CD8-positive, alpha-beta memory T cell (primary cell): Measurements from ENCODE around the gene NCKAP5. TPM values are rescaled to one million over a fixed set of nuclear protein-coding genes. Genes with fewer than 3 reads are reported as not detected.
"Not testable (repeated sequence)": the region's sequence is repeated elsewhere in the genome, so short reads cannot be mapped to it uniquely, and the experiment has no call there.

Source experiments
- CTCF ChIA-PET: fragments of 350-600 bp; sonication (Branson Sonifier 250); formaldehyde crosslinking; loops from one replicate; lab custom pipeline; 2021; ENCODE audit warnings: antibody characterized with exemption; lab: Charles Lee
- POLR2A ChIA-PET: fragments of 350-600 bp; sonication (Branson Sonifier 250); formaldehyde crosslinking; loops from one replicate; lab custom pipeline; 2021; ENCODE audit warnings: antibody characterized with exemption; lab: Charles Lee
- DNase-seq, 5 donors: peaks; one replicate each; pipeline versions ENCODE4 v3.0.0 to v3.0.0-alpha.2; 2020 to 2022; ENCODE audit warnings: mixed read lengths in 1 of 5
- H3K27ac ChIP-seq: one replicate; pipeline ENCODE4 v1.7.0; 2013; ENCODE audit warnings: low read depth, mild to moderate bottlenecking, low read length, moderate library complexity
- H3K27me3 ChIP-seq: 2 replicates; pipeline ENCODE4 v1.7.0; 2013; ENCODE audit warnings: low read length, mild to moderate bottlenecking; ENCODE audit not compliant: insufficient read depth, poor library complexity, severe bottlenecking
- H3K36me3 ChIP-seq: 2 replicates; pipeline ENCODE4 v1.7.0; 2013; ENCODE audit warnings: mild to moderate bottlenecking, low read length, moderate library complexity; ENCODE audit not compliant: insufficient read depth
- H3K4me1 ChIP-seq: 2 replicates; pipeline ENCODE4 v1.7.0; 2013; ENCODE audit warnings: mild to moderate bottlenecking, low read length, moderate library complexity; ENCODE audit not compliant: insufficient read depth
- H3K4me3 ChIP-seq: 2 replicates; pipeline ENCODE4 v1.7.0; 2013; ENCODE audit warnings: mild to moderate bottlenecking, low read length
- H3K9me3 ChIP-seq: 2 replicates; pipeline ENCODE4 v1.7.0; 2013; ENCODE audit warnings: mild to moderate bottlenecking, low read length
- H3K27ac Mint-ChIP-seq, 8 donors: one replicate each; pipeline ENCODE4 v1.8.0; 2020 to 2021; ENCODE audit warnings: mixed read lengths in 8 of 8, mild to moderate bottlenecking in 6 of 8, inconsistent platforms in 3 of 8, moderate library complexity in 3 of 8
- H3K27me3 Mint-ChIP-seq, 2 donors: one replicate each; pipeline ENCODE4 v1.8.0; 2020 to 2021; ENCODE audit warnings: mixed read lengths in 2 of 2, mild to moderate bottlenecking in 1 of 2, moderate library complexity in 1 of 2
- H3K36me3 Mint-ChIP-seq, 3 donors: one replicate each; pipeline ENCODE4 v1.8.0; 2020 to 2021; ENCODE audit warnings: mixed read lengths in 3 of 3, inconsistent platforms in 1 of 3, mild to moderate bottlenecking in 1 of 3
- H3K4me1 Mint-ChIP-seq, 3 donors: one replicate each; pipeline ENCODE4 v1.8.0; 2020 to 2021; ENCODE audit warnings: mixed read lengths in 3 of 3, inconsistent platforms in 1 of 3, mild to moderate bottlenecking in 1 of 3
- H3K4me3 Mint-ChIP-seq, 7 donors: one replicate each; pipeline ENCODE4 v1.8.0; 2020 to 2021; ENCODE audit warnings: mixed read lengths in 7 of 7, mild to moderate bottlenecking in 6 of 7, moderate library complexity in 4 of 7, inconsistent platforms in 2 of 7
- H3K9me3 Mint-ChIP-seq, 5 donors: one replicate each; pipeline ENCODE4 v1.8.0; 2020 to 2022; ENCODE audit warnings: mixed read lengths in 5 of 5, mild to moderate bottlenecking in 3 of 5, moderate library complexity in 2 of 5, inconsistent platforms in 1 of 5
- polyA plus RNA-seq: library from polyadenylated mRNA; unstranded; fragments of 300-500 nt; fragmentation: Illumina TruSeq; gene quantifications from one replicate; pipeline ENCODE4 v1.2.3, GENCODE V29; 2021
- total RNA-seq, 2 experiments: library from RNA; stranded (reverse); gene quantifications; one replicate each; pipeline ENCODE4 v1.2.3, GENCODE V29; 2021

The NCKAP5 gene
- total and polyA plus RNA-seq, 3 experiments from 2014 or later = not detected

GRCh38 chr2:133476286-133476685 is 92.0 kb downstream of the NCKAP5 start:
- Histone ChIP-seq H3K4me1 (no peaks in the 10 kb centered on the region), H3K27ac (no peak overlapping the region), H3K36me3 (no peaks in the 10 kb centered on the region), H3K4me3 (no peak overlapping the region), H3K9me3 (no peaks in the 10 kb centered on the region), H3K27me3 (no peaks in the 10 kb centered on the region)
- H3K27ac Mint-ChIP-seq = no peak overlapping the region
- H3K36me3 Mint-ChIP-seq = no peaks in the 10 kb centered on the region
- no peaks in the 10 kb centered on the region for H3K27me3 Mint-ChIP-seq
- H3K4me1 Mint-ChIP-seq = no peaks in the 10 kb centered on the region
- H3K4me3 Mint-ChIP-seq = no peak overlapping the region
- CTCF ChIA-PET = no interaction called here
- POLR2A ChIA-PET = no interaction called here
- DNase-seq = no peak
- H3K9me3 Mint-ChIP-seq = peaks cover 0 to 3% (median 2%) of the 10 kb centered on the region in 5 donors

DNA sequence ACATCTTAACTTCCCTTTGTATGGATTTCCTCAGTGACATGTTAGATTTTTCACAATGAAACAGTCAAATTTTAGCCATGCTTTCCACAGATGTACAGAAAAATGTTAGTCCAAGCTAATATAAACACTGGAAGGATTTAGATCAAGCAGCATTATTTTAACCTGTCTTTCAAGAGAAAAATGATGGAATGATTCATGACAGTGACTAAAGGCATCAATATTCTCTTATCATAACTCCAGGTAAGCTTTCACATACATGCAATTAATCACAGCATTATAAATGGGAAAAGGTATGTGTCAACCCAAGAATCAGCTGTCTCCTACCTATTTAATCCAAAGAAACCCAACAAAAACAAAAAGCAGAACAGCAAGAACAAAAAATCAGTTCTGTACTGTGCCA is 92.7 kb downstream of the NCKAP5 start:
- no peaks in the 10 kb centered on the region for H3K4me1 ChIP-seq
- no peak overlapping the region for H3K4me3 Mint-ChIP-seq
- no peak overlapping the region for H3K27ac ChIP-seq
- H3K36me3 ChIP-seq = no peaks in the 10 kb centered on the region
- ChIA-PET CTCF (no interaction called here), POLR2A (no interaction called here)
- no peak for DNase-seq
- H3K27me3 Mint-ChIP-seq = peaks cover 0 to 1% of the 10 kb centered on the region in 2 donors
- H3K9me3 ChIP-seq = no peaks in the 10 kb centered on the region
- H3K27ac Mint-ChIP-seq = no peak overlapping the region
- H3K4me3 ChIP-seq = no peak overlapping the region
- no peaks in the 10 kb centered on the region for H3K27me3 ChIP-seq
- peaks cover 0 to 6% (median 2%) of the 10 kb centered on the region in 5 donors for H3K9me3 Mint-ChIP-seq
- no peaks in the 10 kb centered on the region for H3K4me1 Mint-ChIP-seq
- H3K36me3 Mint-ChIP-seq = no peaks in the 10 kb centered on the region

GRCh38 chr2:133470446-133470845 is 97.8 kb downstream of the NCKAP5 start:
- H3K4me1 Mint-ChIP-seq, H3K36me3 Mint-ChIP-seq, POLR2A ChIA-PET, H3K9me3 ChIP-seq, DNase-seq, H3K36me3 ChIP-seq, H3K4me3 Mint-ChIP-seq, H3K27ac Mint-ChIP-seq, H3K27ac ChIP-seq, H3K4me3 ChIP-seq, H3K27me3 ChIP-seq, H3K4me1 ChIP-seq, H3K9me3 Mint-ChIP-seq, H3K27me3 Mint-ChIP-seq, CTCF ChIA-PET: not testable (repeated sequence)

DNA sequence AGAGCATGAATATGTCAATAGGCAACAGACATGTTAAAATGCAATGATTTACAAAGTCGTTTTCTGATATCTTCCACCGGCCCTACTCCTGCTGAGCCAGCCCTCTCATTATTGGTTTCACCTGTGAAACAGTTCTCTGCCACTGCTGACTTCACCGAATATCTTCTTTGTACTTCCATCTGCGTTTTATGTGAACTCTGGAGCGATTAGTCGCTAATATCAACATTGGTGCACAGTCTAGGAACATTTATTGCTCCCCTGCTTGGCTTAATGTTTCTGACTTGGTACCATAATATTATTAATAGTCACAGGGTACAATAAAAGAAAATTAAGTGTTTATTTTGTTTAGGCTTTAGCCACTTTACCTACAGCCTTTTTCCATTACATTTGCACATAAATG is 105.5 kb downstream of the NCKAP5 start:
- H3K9me3 Mint-ChIP-seq = peaks cover 0 to 7% (median 2%) of the 10 kb centered on the region in 5 donors
- no peaks in the 10 kb centered on the region for H3K4me1 Mint-ChIP-seq
- H3K36me3 ChIP-seq = no peaks in the 10 kb centered on the region
- no peak for DNase-seq
- H3K27me3 ChIP-seq = no peaks in the 10 kb centered on the region
- CTCF ChIA-PET = no interaction called here
- no peak overlapping the region for H3K27ac Mint-ChIP-seq
- no peaks in the 10 kb centered on the region for H3K27me3 Mint-ChIP-seq
- no peak overlapping the region for H3K4me3 ChIP-seq
- H3K27ac ChIP-seq = no peak overlapping the region
- no peak overlapping the region for H3K4me3 Mint-ChIP-seq
- H3K4me1 ChIP-seq = no peaks in the 10 kb centered on the region
- H3K36me3 Mint-ChIP-seq = no peaks in the 10 kb centered on the region
- POLR2A ChIA-PET = no interaction called here
- H3K9me3 ChIP-seq = no peaks in the 10 kb centered on the region

DNA sequence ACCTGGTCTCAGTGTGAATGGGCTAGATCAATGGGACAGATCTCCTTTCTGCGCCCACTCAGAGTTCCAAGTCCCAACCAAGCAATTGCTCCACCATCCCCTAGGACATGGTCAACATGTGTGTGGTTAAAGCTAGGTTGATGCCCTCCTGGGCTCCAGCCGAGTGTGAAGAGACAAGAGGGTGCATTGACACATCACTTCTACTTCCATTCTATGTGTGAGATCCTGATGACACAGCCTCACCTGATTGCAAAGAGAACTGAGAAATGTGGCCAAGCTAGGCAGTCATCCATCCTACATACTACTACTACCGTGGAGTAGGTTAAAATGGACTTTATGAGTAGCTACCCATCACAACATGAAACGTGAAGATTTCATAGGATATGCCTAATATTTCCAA is 106.8 kb downstream of the NCKAP5 start:
- Mint-ChIP-seq H3K27ac (no peak overlapping the region), H3K9me3 (peaks cover 0 to 7% (median 2%) of the 10 kb centered on the region in 5 donors), H3K36me3 (no peaks in the 10 kb centered on the region), H3K27me3 (no peaks in the 10 kb centered on the region), H3K4me1 (no peaks in the 10 kb centered on the region), H3K4me3 (no peak overlapping the region)
- Histone ChIP-seq H3K27me3 (no peaks in the 10 kb centered on the region), H3K9me3 (no peaks in the 10 kb centered on the region), H3K4me1 (no peaks in the 10 kb centered on the region), H3K4me3 (no peak overlapping the region), H3K36me3 (no peaks in the 10 kb centered on the region), H3K27ac (no peak overlapping the region)
- ChIA-PET CTCF (no interaction called here), POLR2A (no interaction called here)
- no peak for DNase-seq

GRCh38 chr2:133459590-133459989 is 108.7 kb downstream of the NCKAP5 start:
- Mint-ChIP-seq H3K9me3 (peaks cover 0 to 5% (median 2%) of the 10 kb centered on the region in 5 donors), H3K27me3 (no peaks in the 10 kb centered on the region), H3K36me3 (no peaks in the 10 kb centered on the region), H3K4me3 (no peak overlapping the region), H3K27ac (no peak overlapping the region), H3K4me1 (no peaks in the 10 kb centered on the region)
- no peak for DNase-seq
- H3K27ac ChIP-seq = no peak overlapping the region
- CTCF ChIA-PET = no interaction called here
- no peak overlapping the region for H3K4me3 ChIP-seq
- no peaks in the 10 kb centered on the region for H3K9me3 ChIP-seq
- no peaks in the 10 kb centered on the region for H3K36me3 ChIP-seq
- POLR2A ChIA-PET = no interaction called here
- H3K27me3 ChIP-seq = no peaks in the 10 kb centered on the region
- no peaks in the 10 kb centered on the region for H3K4me1 ChIP-seq

DNA sequence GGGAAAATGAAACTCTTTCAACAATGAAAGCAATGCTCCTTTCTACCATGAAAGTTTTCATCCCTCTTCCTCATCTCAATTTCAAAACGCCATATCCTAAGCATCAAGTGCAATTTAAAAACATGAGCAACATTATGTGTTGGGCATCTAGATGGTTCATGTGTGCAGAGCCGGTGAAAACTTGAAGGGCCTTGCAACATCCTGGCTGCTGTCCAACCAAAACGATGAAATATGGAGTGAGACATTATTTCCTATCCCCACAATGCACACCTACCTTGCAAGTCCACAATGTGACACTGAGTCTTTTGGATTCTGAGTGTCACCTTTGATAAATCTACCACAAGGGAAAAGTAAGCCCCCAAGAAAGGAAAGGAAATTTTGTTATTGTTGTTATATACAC is 110.0 kb downstream of the NCKAP5 start:
- no peak overlapping the region for H3K4me3 ChIP-seq
- ChIA-PET POLR2A (no interaction called here), CTCF (no interaction called here)
- Mint-ChIP-seq H3K9me3 (peaks cover 0 to 4% (median 2%) of the 10 kb centered on the region in 5 donors), H3K36me3 (no peaks in the 10 kb centered on the region), H3K27ac (no peak overlapping the region), H3K27me3 (no peaks in the 10 kb centered on the region), H3K4me3 (no peak overlapping the region), H3K4me1 (no peaks in the 10 kb centered on the region)
- no peaks in the 10 kb centered on the region for H3K36me3 ChIP-seq
- no peak for DNase-seq
- H3K9me3 ChIP-seq = no peaks in the 10 kb centered on the region
- H3K27ac ChIP-seq = no peak overlapping the region
- no peaks in the 10 kb centered on the region for H3K27me3 ChIP-seq
- H3K4me1 ChIP-seq = no peaks in the 10 kb centered on the region

DNA sequence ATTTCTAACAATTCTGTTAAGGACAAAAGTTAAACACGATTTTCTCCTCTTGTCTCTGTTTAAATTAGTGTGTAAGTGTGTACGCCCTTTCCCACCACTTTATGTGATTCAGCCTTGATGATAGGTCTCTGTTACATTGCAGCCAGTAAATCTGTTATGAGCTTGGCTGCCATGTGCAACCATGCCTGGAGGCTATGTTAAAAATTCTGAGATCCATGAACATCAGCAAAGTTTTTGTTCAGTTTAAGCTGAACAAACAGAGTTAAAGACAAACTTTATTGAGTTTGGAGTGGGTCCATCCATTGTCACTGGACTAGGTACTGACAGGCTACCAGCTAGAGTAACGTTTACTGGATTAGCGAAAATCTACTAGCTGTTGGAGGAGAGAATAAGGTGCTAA is 110.4 kb downstream of the NCKAP5 start:
- H3K9me3 Mint-ChIP-seq = peaks cover 0 to 2% (median under 1%) of the 10 kb centered on the region in 5 donors
- POLR2A ChIA-PET = no interaction called here
- H3K27ac Mint-ChIP-seq = no peak overlapping the region
- H3K4me3 Mint-ChIP-seq = no peak overlapping the region
- Histone ChIP-seq H3K4me3 (no peak overlapping the region), H3K9me3 (no peaks in the 10 kb centered on the region), H3K27ac (no peak overlapping the region), H3K4me1 (no peaks in the 10 kb centered on the region), H3K36me3 (no peaks in the 10 kb centered on the region), H3K27me3 (no peaks in the 10 kb centered on the region)
- no peaks in the 10 kb centered on the region for H3K4me1 Mint-ChIP-seq
- CTCF ChIA-PET = no interaction called here
- no peak for DNase-seq
- no peaks in the 10 kb centered on the region for H3K27me3 Mint-ChIP-seq
- no peaks in the 10 kb centered on the region for H3K36me3 Mint-ChIP-seq

DNA sequence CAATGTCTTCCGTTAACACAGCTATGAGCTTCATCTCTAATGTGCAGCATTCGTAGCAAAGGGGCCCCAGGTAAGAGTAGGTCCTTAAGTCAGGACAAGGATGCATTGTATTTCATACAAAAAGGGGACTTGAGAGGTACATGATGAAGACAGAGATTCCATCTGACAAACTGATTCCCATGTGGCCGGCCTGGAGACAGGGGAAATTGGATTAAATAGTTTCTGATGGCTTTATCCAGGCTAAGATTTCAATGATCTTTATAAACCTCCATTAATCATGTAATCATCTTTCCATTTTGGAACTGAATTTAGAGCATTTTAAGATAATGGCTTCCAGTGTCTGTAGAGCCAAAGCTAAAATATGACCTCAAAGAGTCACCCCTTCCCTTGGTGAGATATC is 111.3 kb downstream of the NCKAP5 start:
- Mint-ChIP-seq H3K9me3 (peaks cover 0 to 2% (median 0%) of the 10 kb centered on the region in 5 donors), H3K4me1 (no peaks in the 10 kb centered on the region), H3K27ac (no peak overlapping the region), H3K4me3 (no peak overlapping the region), H3K36me3 (no peaks in the 10 kb centered on the region), H3K27me3 (no peaks in the 10 kb centered on the region)
- Histone ChIP-seq H3K4me1 (no peaks in the 10 kb centered on the region), H3K9me3 (no peaks in the 10 kb centered on the region), H3K4me3 (no peak overlapping the region), H3K36me3 (no peaks in the 10 kb centered on the region), H3K27me3 (no peaks in the 10 kb centered on the region), H3K27ac (no peak overlapping the region)
- no peak for DNase-seq
- POLR2A ChIA-PET = no interaction called here
- CTCF ChIA-PET = no interaction called here
